RWPE2 (cell line): ENCODE data around the gene DISP2.

Experiments used
- ATAC-seq: fragments of 200-7000 bp; cut with Tn5 transposase; 3 replicates; pipeline ENCODE4 v1.9.1; 2021; ENCODE audit warnings: low read depth
- DNase-seq: peaks from one replicate; pipeline ENCODE4 v3.0.0-alpha.2; 2020; ENCODE audit warnings: low spot score
- H3K27ac ChIP-seq: fragments of 450-650 bp; 2 replicates; pipeline ENCODE4 v1.5.1; 2017; ENCODE audit warnings: mild to moderate bottlenecking; ENCODE audit not compliant: poor library complexity, severe bottlenecking
- H3K27me3 ChIP-seq: fragments of 250-450 bp; sonication (Bioruptor Pico); 2 replicates; pipeline ENCODE4 v1.5.1; 2021; ENCODE audit warnings: mild to moderate bottlenecking, moderate library complexity; ENCODE audit not compliant: insufficient read depth, poor library complexity, severe bottlenecking
- H3K36me3 ChIP-seq: fragments of 250-450 bp; sonication (Bioruptor Pico); 2 replicates; pipeline ENCODE4 v1.5.1; 2020; ENCODE audit warnings: low read depth, mild to moderate bottlenecking, moderate library complexity
- H3K4me1 ChIP-seq: fragments of 250-450 bp; sonication (Bioruptor Pico); 2 replicates; pipeline ENCODE4 v1.5.1; 2021; ENCODE audit warnings: mild to moderate bottlenecking, moderate library complexity; ENCODE audit not compliant: insufficient read depth, poor library complexity, severe bottlenecking
- H3K4me3 ChIP-seq: fragments of 250-450 bp; sonication (Bioruptor Pico); 2 replicates; pipeline ENCODE4 v1.5.1; 2021; ENCODE audit warnings: mild to moderate bottlenecking, moderate library complexity; ENCODE audit not compliant: severe bottlenecking
- H3K9me3 ChIP-seq: fragments of 250-450 bp; sonication (Bioruptor Pico); 2 replicates; pipeline ENCODE4 v1.5.1; 2021; ENCODE audit warnings: mild to moderate bottlenecking, moderate library complexity; ENCODE audit not compliant: severe bottlenecking
- TF ChIP-seq, protein P1 (sequence below): fragments of 450-650 bp; IDR thresholded peaks from one replicate; pipeline ENCODE4 v1.5.1; 2017; ENCODE audit warnings: mild to moderate bottlenecking, moderate library complexity; ENCODE audit not compliant: poor library complexity, severe bottlenecking

Gene DISP2

DNA sequence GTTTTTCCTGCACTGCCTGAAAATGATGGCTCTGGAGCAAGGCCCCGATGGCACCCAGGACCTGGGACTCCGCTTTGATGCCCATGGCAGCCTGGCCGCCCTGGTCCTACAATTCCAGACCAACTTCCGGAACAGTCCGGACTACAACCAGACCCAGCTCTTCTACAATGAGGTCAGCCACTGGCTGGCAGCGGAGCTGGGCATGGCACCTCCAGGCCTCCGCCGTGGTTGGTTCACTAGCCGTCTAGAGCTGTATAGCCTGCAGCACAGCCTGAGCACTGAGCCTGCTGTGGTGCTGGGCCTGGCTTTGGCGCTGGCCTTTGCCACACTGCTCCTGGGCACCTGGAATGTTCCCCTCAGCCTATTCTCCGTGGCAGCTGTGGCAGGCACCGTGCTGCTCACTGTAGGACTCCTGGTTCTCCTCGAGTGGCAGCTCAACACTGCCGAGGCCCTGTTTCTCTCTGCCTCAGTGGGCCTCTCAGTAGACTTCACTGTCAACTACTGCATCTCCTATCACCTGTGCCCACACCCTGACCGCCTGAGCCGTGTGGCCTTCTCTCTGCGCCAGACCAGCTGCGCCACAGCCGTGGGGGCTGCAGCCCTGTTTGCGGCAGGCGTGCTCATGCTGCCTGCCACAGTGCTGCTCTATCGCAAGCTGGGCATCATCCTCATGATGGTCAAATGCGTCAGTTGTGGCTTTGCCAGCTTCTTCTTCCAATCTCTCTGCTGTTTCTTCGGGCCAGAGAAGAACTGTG lies 10.9 kb downstream of the DISP2 start:
- TF ChIP-seq, protein P1, sequence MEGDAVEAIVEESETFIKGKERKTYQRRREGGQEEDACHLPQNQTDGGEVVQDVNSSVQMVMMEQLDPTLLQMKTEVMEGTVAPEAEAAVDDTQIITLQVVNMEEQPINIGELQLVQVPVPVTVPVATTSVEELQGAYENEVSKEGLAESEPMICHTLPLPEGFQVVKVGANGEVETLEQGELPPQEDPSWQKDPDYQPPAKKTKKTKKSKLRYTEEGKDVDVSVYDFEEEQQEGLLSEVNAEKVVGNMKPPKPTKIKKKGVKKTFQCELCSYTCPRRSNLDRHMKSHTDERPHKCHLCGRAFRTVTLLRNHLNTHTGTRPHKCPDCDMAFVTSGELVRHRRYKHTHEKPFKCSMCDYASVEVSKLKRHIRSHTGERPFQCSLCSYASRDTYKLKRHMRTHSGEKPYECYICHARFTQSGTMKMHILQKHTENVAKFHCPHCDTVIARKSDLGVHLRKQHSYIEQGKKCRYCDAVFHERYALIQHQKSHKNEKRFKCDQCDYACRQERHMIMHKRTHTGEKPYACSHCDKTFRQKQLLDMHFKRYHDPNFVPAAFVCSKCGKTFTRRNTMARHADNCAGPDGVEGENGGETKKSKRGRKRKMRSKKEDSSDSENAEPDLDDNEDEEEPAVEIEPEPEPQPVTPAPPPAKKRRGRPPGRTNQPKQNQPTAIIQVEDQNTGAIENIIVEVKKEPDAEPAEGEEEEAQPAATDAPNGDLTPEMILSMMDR: no peak
- Histone ChIP-seq H3K36me3 (no peaks in the 10 kb centered on the region), H3K27ac (no peak overlapping the region), H3K27me3 (no peaks in the 10 kb centered on the region), H3K4me3 (no peak overlapping the region), H3K4me1 (no peaks in the 10 kb centered on the region), H3K9me3 (no peaks in the 10 kb centered on the region)
- ATAC-seq: no peak
- DNase-seq: no peak

GRCh38 chr15:40369474-40369869 lies 11.5 kb downstream of the DISP2 start:
- Histone ChIP-seq H3K36me3 (no peaks in the 10 kb centered on the region), H3K9me3 (no peaks in the 10 kb centered on the region), H3K4me1 (no peaks in the 10 kb centered on the region), H3K27me3 (no peaks in the 10 kb centered on the region), H3K27ac (no peak overlapping the region), H3K4me3 (no peak overlapping the region)
- DNase-seq (peak; percentile 73), ATAC-seq (no peak)
- TF ChIP-seq, protein P1: no peak

- ATAC-seq (no peak), DNase-seq (peak; percentile 75)
- Histone ChIP-seq H3K4me1 (no peaks in the 10 kb centered on the region), H3K9me3 (no peaks in the 10 kb centered on the region), H3K27ac (no peak overlapping the region), H3K36me3 (no peaks in the 10 kb centered on the region), H3K27me3 (no peaks in the 10 kb centered on the region), H3K4me3 (no peak overlapping the region)
- TF ChIP-seq, protein P1: no peak
These were observed 12.0 kb downstream of the DISP2 start for GRCh38 chr15:40369971-40370370.

DNA sequence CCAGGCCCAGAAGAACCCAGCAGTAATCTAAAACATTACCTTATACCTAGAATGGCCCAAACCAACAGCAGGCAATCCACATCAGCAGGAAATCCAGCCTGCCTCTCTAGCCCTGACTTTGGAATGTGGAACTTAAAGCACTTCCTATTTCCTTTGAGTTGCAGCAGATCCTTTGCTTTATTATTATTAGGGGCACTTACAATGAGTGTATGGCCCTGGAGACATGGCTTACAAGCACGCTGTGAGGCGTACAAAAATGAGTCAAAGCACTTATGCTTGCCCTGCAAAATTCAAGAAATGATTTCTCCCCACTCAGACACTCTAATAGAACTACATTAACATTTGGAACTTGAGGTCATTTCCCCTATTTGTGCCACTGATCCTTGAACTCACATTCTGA lies 15.0 kb downstream of the DISP2 start:
- ATAC-seq: no peak
- Histone ChIP-seq H3K4me3 (no peak overlapping the region), H3K36me3 (no peaks in the 10 kb centered on the region), H3K27ac (no peak overlapping the region), H3K9me3 (no peaks in the 10 kb centered on the region), H3K27me3 (no peaks in the 10 kb centered on the region), H3K4me1 (no peaks in the 10 kb centered on the region)
- DNase-seq: no peak
- TF ChIP-seq, protein P1: no peak

DNA sequence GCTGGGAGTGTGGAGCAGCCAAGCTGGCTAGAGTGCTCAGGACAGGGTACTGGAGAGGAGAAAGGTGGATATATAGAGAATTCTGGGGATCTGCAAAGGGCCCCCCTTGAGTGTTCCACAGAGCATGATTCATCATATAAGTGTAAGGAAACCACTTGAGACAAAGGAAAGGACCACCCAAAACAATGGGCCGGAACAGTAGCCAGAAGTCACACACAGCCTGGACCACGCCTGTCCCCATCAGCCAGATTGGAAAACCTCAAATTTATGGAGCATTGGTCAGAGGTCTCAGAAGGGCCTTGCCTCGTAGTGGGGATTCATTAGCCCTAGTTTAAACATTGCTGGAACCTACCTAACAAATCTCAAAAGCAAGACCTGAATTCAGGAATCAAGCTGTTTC lies 19.6 kb downstream of the DISP2 start:
- Histone ChIP-seq H3K9me3 (no peaks in the 10 kb centered on the region), H3K27me3 (no peaks in the 10 kb centered on the region), H3K4me1 (peaks cover 12% of the 10 kb centered on the region), H3K27ac (no peak overlapping the region), H3K36me3 (no peaks in the 10 kb centered on the region), H3K4me3 (no peak overlapping the region)
- no peak for DNase-seq
- ATAC-seq: no peak
- TF ChIP-seq, protein P1: no peak
